HepG2 (cell line): ENCODE measurements around the gene EDC3. TPM values are rescaled to one million over a fixed set of nuclear protein-coding genes. Genes with fewer than 3 reads are reported as not detected.
A peak's percentile ranks its signal among the peaks of the same experiment; 100 is the strongest.

ENCODE experiments used
- BHLHE40 ChIP-seq: IDR thresholded peaks from 2 replicates; pipeline ENCODE4 v1.6.1; 2011; ENCODE audit warnings: low read length, improper control_type of control experiment
- GLI4 ChIP-seq: sonication (generic); formaldehyde crosslinking; IDR thresholded peaks from 2 replicates; pipeline ENCODE4 v1.5.1; 2020; ENCODE audit warnings: missing genetic modification reagents, mild to moderate bottlenecking, moderate library complexity, borderline replicate concordance
- HNF4A ChIP-seq: sonication (generic); formaldehyde crosslinking; IDR thresholded peaks from 2 replicates; pipeline ENCODE4 v1.4.0; 2020; ENCODE audit warnings: missing genetic modification reagents
- KDM5A ChIP-seq: fragments of 200-600 bp; sonication (generic); IDR thresholded peaks from 2 replicates; pipeline ENCODE4 v1.7.0; 2018; ENCODE audit warnings: antibody characterized with exemption, mild to moderate bottlenecking, low read length, borderline replicate concordance
- NFIC ChIP-seq: IDR thresholded peaks from 2 replicates; pipeline ENCODE4 v1.6.1; 2012; ENCODE audit warnings: mild to moderate bottlenecking, low read length, inconsistent platforms
- POGZ ChIP-seq: sonication (generic); formaldehyde crosslinking; IDR thresholded peaks from 2 replicates; pipeline ENCODE4 v1.4.0; 2020; ENCODE audit warnings: mild to moderate bottlenecking, missing genetic modification reagents
- POLR2AphosphoS2 ChIP-seq: IDR thresholded peaks from 2 replicates; pipeline ENCODE4 v1.6.1; 2011; ENCODE audit warnings: low read depth, low read length, improper control_type of control experiment
- TBX3 ChIP-seq: fragments of 450-650 bp; IDR thresholded peaks from 2 replicates; pipeline ENCODE4 v1.6.1; 2017; ENCODE audit warnings: antibody characterized with exemption, mild to moderate bottlenecking, inconsistent platforms, borderline replicate concordance
- ZFP1 ChIP-seq: IDR thresholded peaks from 2 replicates; pipeline ENCODE4 v1.6.1; 2016
- ZFP82 ChIP-seq: sonication (generic); formaldehyde crosslinking; IDR thresholded peaks from 2 replicates; pipeline ENCODE4 v1.5.1; 2020; ENCODE audit warnings: mild to moderate bottlenecking, missing genetic modification reagents, borderline replicate concordance
- ZNF260 ChIP-seq: sonication (generic); formaldehyde crosslinking; IDR thresholded peaks from 2 replicates; pipeline ENCODE4 v1.4.0; 2020; ENCODE audit warnings: missing genetic modification reagents, low read depth, mild to moderate bottlenecking, borderline replicate concordance
- ZNF329 ChIP-seq: sonication (generic); formaldehyde crosslinking; IDR thresholded peaks from 2 replicates; pipeline ENCODE4 v1.9.0; 2021; ENCODE audit warnings: low read depth, mild to moderate bottlenecking, missing genetic modification reagents
- ZNF451 ChIP-seq: sonication (generic); formaldehyde crosslinking; IDR thresholded peaks from 2 replicates; pipeline ENCODE4 v1.5.0; 2020; ENCODE audit warnings: mild to moderate bottlenecking, missing genetic modification reagents
- ZNF468 ChIP-seq: sonication (generic); formaldehyde crosslinking; IDR thresholded peaks from 2 replicates; pipeline ENCODE4 v1.8.0; 2022; ENCODE audit warnings: mild to moderate bottlenecking, moderate library complexity, missing genetic modification reagents
- ZNF557 ChIP-seq: sonication (generic); formaldehyde crosslinking; IDR thresholded peaks from 2 replicates; pipeline ENCODE4 v1.4.0; 2020; ENCODE audit warnings: missing genetic modification reagents
- ZNF567 ChIP-seq: sonication (generic); formaldehyde crosslinking; IDR thresholded peaks from 2 replicates; pipeline ENCODE4 v1.8.1; 2023; ENCODE audit warnings: mild to moderate bottlenecking, missing genetic modification reagents, borderline replicate concordance
- ZNF724P ChIP-seq: sonication (generic); formaldehyde crosslinking; IDR thresholded peaks from 2 replicates; pipeline ENCODE4 v1.8.0; 2022; ENCODE audit warnings: missing genetic modification reagents, borderline replicate concordance
- polyA plus RNA-seq, 8 experiments: library from polyadenylated mRNA; depleted of rRNA in 3 of 8; stranded (reverse) in 7 of 8; unstranded in 1 of 8; fragments of >200 nt; fragmentation: Illumina TruSeq in 4 of 8; extraction: Trizol in 4 of 8; gene quantifications; 2 replicates each; pipeline versions ENCODE4 v1.2.1 to v1.2.3, GENCODE V29; 2011 to 2016; ENCODE audit warnings: low read depth in 4 of 8, missing spikeins in 1 of 8, mixed read lengths in 1 of 8; ENCODE audit not compliant: insufficient read depth in 1 of 8
- total RNA-seq, 5 experiments: library from RNA; depleted of rRNA; stranded (reverse); fragments of >200 nt; fragmentation: Illumina TruSeq; extraction: Trizol; gene quantifications; 2 replicates each; pipeline ENCODE4 v1.2.3, GENCODE V29; 2016; ENCODE audit warnings: low read depth in 1 of 5
- TF ChIP-seq, protein P1 (sequence below): sonication (generic); formaldehyde crosslinking; IDR thresholded peaks from 2 replicates; pipeline ENCODE4 v1.5.1; 2020; ENCODE audit warnings: mild to moderate bottlenecking, missing genetic modification reagents, borderline replicate concordance
- TF ChIP-seq, protein P2 (sequence below): sonication (generic); formaldehyde crosslinking; IDR thresholded peaks from 2 replicates; pipeline ENCODE4 v1.4.0; 2020; ENCODE audit warnings: missing genetic modification reagents

Gene EDC3
- total and polyA plus RNA-seq, 2 of the 13 experiments (the other 11 are each of a cell fraction or from before 2014, with no cell fraction given): 17.4 to 32.0 TPM

DNA sequence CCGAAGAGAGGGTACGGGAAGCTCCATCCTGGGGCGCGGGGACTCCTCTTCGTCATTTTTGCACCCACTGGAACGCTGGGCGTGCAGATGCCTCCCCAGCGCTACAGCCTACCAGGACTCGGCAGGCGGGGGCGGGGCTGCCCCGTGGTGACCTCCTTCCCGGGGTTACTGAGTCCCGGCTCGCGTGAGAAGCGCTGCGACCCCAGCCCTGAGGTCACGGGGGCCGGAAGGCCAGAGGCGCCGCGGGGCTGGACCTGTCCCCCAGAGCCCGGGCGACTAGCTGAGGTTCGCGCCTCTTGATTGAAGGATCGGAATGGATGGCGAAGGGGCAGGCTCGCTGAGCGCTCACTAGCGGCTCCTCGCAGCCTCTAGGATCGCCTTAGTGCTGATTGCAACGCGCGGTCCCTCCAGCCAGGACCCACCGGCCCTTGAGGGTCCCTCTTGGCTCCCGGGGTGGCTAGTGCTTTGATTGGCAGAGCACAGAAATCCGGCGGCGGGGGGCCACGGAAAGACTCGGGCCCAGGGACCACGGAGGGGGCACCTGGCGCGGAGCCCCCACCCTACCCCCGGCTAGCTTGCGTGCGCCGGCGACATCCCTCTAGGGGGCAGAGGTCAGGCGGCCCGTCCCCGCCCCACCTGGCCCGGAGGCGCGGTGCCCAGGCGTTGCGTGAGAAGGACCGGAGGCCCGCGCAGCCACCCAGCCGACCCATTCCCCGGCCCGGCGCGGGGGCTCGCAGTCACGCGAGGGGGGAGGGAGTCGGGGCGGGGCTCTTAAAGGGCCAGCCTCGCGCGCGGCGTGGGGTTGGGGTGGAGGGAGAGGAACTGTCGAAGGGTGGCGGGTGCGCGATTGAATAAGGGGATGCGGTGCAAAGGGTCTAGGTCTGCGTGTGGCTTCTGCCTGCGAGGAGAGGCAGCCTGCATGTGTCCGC lies 30.3 kb upstream of the EDC3 start (continued):
- TF ChIP-seq, protein P1, sequence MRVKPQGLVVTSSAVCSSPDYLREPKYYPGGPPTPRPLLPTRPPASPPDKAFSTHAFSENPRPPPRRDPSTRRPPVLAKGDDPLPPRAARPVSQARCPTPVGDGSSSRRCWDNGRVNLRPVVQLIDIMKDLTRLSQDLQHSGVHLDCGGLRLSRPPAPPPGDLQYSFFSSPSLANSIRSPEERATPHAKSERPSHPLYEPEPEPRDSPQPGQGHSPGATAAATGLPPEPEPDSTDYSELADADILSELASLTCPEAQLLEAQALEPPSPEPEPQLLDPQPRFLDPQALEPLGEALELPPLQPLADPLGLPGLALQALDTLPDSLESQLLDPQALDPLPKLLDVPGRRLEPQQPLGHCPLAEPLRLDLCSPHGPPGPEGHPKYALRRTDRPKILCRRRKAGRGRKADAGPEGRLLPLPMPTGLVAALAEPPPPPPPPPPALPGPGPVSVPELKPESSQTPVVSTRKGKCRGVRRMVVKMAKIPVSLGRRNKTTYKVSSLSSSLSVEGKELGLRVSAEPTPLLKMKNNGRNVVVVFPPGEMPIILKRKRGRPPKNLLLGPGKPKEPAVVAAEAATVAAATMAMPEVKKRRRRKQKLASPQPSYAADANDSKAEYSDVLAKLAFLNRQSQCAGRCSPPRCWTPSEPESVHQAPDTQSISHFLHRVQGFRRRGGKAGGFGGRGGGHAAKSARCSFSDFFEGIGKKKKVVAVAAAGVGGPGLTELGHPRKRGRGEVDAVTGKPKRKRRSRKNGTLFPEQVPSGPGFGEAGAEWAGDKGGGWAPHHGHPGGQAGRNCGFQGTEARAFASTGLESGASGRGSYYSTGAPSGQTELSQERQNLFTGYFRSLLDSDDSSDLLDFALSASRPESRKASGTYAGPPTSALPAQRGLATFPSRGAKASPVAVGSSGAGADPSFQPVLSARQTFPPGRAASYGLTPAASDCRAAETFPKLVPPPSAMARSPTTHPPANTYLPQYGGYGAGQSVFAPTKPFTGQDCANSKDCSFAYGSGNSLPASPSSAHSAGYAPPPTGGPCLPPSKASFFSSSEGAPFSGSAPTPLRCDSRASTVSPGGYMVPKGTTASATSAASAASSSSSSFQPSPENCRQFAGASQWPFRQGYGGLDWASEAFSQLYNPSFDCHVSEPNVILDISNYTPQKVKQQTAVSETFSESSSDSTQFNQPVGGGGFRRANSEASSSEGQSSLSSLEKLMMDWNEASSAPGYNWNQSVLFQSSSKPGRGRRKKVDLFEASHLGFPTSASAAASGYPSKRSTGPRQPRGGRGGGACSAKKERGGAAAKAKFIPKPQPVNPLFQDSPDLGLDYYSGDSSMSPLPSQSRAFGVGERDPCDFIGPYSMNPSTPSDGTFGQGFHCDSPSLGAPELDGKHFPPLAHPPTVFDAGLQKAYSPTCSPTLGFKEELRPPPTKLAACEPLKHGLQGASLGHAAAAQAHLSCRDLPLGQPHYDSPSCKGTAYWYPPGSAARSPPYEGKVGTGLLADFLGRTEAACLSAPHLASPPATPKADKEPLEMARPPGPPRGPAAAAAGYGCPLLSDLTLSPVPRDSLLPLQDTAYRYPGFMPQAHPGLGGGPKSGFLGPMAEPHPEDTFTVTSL (CRISPR knock-in tag): peak; percentile 43; the same call in 1 of the 2 replicates
- TF ChIP-seq ZFP82 (CRISPR knock-in tag) (peak; percentile 93; the same call in 1 of the 2 replicates), ZFP1 (no peak), ZNF260 (CRISPR knock-in tag) (no peak), ZNF724P (CRISPR knock-in tag) (no peak), KDM5A (no peak), ZNF329 (CRISPR knock-in tag) (no peak), ZNF468 (CRISPR knock-in tag) (no peak), ZNF557 (CRISPR knock-in tag) (no peak), HNF4A (no peak; the same call in none of the 2 replicates), TBX3 (peak; percentile 39; the same call in 1 of the 2 replicates), POLR2AphosphoS2 (no peak), POGZ (CRISPR knock-in tag) (peak; percentile 14; the same call in 1 of the 2 replicates), ZNF567 (CRISPR knock-in tag) (no peak), NFIC (no peak), BHLHE40 (peak; percentile 82), ZNF451 (CRISPR knock-in tag) (no peak), GLI4 (CRISPR knock-in tag) (no peak)
- TF ChIP-seq, protein P2, sequence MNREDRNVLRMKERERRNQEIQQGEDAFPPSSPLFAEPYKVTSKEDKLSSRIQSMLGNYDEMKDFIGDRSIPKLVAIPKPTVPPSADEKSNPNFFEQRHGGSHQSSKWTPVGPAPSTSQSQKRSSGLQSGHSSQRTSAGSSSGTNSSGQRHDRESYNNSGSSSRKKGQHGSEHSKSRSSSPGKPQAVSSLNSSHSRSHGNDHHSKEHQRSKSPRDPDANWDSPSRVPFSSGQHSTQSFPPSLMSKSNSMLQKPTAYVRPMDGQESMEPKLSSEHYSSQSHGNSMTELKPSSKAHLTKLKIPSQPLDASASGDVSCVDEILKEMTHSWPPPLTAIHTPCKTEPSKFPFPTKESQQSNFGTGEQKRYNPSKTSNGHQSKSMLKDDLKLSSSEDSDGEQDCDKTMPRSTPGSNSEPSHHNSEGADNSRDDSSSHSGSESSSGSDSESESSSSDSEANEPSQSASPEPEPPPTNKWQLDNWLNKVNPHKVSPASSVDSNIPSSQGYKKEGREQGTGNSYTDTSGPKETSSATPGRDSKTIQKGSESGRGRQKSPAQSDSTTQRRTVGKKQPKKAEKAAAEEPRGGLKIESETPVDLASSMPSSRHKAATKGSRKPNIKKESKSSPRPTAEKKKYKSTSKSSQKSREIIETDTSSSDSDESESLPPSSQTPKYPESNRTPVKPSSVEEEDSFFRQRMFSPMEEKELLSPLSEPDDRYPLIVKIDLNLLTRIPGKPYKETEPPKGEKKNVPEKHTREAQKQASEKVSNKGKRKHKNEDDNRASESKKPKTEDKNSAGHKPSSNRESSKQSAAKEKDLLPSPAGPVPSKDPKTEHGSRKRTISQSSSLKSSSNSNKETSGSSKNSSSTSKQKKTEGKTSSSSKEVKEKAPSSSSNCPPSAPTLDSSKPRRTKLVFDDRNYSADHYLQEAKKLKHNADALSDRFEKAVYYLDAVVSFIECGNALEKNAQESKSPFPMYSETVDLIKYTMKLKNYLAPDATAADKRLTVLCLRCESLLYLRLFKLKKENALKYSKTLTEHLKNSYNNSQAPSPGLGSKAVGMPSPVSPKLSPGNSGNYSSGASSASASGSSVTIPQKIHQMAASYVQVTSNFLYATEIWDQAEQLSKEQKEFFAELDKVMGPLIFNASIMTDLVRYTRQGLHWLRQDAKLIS (CRISPR knock-in tag): no peak
